Ureter (tissue), 1 donor: ENCODE measurements around the gene JTB. TPM values are rescaled to one million over a fixed set of nuclear protein-coding genes. Genes with fewer than 3 reads are reported as not detected.

ENCODE experiments used
- DNase-seq: peaks from one replicate; pipeline ENCODE4 v3.0.0-alpha.2; 2020; ENCODE audit warnings: low spot score
- total RNA-seq: library from RNA; stranded (reverse); gene quantifications from one replicate; pipeline ENCODE4 v1.2.4, GENCODE V29; 2023
- donor health status: DM: yes; HTN: yes; CAD: no.

JTB gene
- total RNA-seq, 1 donor from 2014 or later, result 103 TPM

- DNase-seq, result no peak
These were observed 45.0 kb downstream of the JTB start for GRCh38 chr1:153932156-153933131.

GRCh38 chr1:153929981-153930948 lies 47.2 kb downstream of the JTB start:
- no peak for DNase-seq

- no peak for DNase-seq
These were observed 48.0 kb downstream of the JTB start for GRCh38 chr1:153929426-153929825.

GRCh38 chr1:153928791-153929341 lies 48.6 kb downstream of the JTB start:
- no peak for DNase-seq

- no peak for DNase-seq
These were observed 49.2 kb downstream of the JTB start for GRCh38 chr1:153928245-153928644.

- DNase-seq, result no peak
These were observed 51.1 kb downstream of the JTB start for GRCh38 chr1:153926405-153926804.

Other genes starting within 250 kb of the JTB start
- 77.5 TPM for gene INTS3, start 249.6 kb downstream of the JTB start, total RNA-seq
- 28.8 TPM for gene SLC27A3, start 202.3 kb downstream of the JTB start, total RNA-seq
- gene GATAD2B, start 54.7 kb downstream of the JTB start, total RNA-seq, result 43.1 TPM
- 69.4 TPM for gene DENND4B, start 31.0 kb downstream of the JTB start, total RNA-seq
- gene CRTC2, start 19.1 kb downstream of the JTB start, total RNA-seq, result 32.7 TPM
- gene SLC39A1, start 14.1 kb downstream of the JTB start, total RNA-seq, result 62.6 TPM
- gene CREB3L4, start 9.8 kb downstream of the JTB start, total RNA-seq, result 13.9 TPM
- gene RAB13, start 8.7 kb upstream of the JTB start, total RNA-seq, result 86.4 TPM
- gene RPS27, start 13.1 kb upstream of the JTB start, total RNA-seq, result 2,661 TPM
- gene NUP210L, start 177.4 kb upstream of the JTB start, total RNA-seq, result 0.39 TPM
- 242 TPM for gene TPM3, start 214.4 kb upstream of the JTB start, total RNA-seq
- gene CFAP141, start 228.7 kb upstream of the JTB start, total RNA-seq, result not detected
- gene UBAP2L, start 243.3 kb upstream of the JTB start, total RNA-seq, result 195 TPM